CD4-positive, alpha-beta T cell (primary cell): ENCODE results near the gene NR2F1-AS1. TPM values are rescaled to one million over a fixed set of nuclear protein-coding genes. Genes with fewer than 3 reads are reported as not detected.

Experiments
- ATAC-seq: fragments of 200-7000 bp; cut with Tn5 transposase; one replicate; pipeline ENCODE4 v1.10.0; 2022; ENCODE audit warnings: mild to moderate bottlenecking; ENCODE audit not compliant: poor library complexity
- CTCF ChIA-PET: fragments of 350-600 bp; sonication (Branson Sonifier 250); formaldehyde crosslinking; loops from one replicate; lab custom pipeline; 2021; ENCODE audit warnings: antibody characterized with exemption, inconsistent platforms; lab: Charles Lee
- POLR2A ChIA-PET: fragments of 350-600 bp; sonication (Branson Sonifier 250); formaldehyde crosslinking; loops from one replicate; lab custom pipeline; 2021; ENCODE audit warnings: antibody characterized with exemption, inconsistent platforms; lab: Charles Lee
- DNase-seq, 14 experiments: peaks; one replicate each; pipeline ENCODE4 v3.0.0-alpha.2; 2013 to 2020; ENCODE audit warnings: mixed read lengths in 2 of 14
- H3K27ac ChIP-seq, 2 donors: one replicate each; pipeline versions ENCODE4 v1.5.1 to v1.7.0; 2013; ENCODE audit warnings: low read length in 2 of 2, low read depth in 1 of 2, mild to moderate bottlenecking in 1 of 2
- H3K27me3 ChIP-seq, 2 experiments: 1 replicate in 1 of 2; 2 replicates in 1 of 2; pipeline versions ENCODE4 v1.6.1 to v1.7.0; 2013; ENCODE audit warnings: low read length in 2 of 2, control low read depth in 1 of 2, mild to moderate bottlenecking in 1 of 2, moderate library complexity in 1 of 2; ENCODE audit not compliant: insufficient read depth in 2 of 2, control insufficient read depth in 1 of 2
- H3K36me3 ChIP-seq: one replicate; pipeline ENCODE4 v1.6.1; 2013; ENCODE audit warnings: low read length, control low read depth; ENCODE audit not compliant: insufficient read depth
- H3K4me1 ChIP-seq: one replicate; pipeline ENCODE4 v1.6.1; 2013; ENCODE audit warnings: low read length, control low read depth; ENCODE audit not compliant: insufficient read depth
- H3K4me3 ChIP-seq: one replicate; pipeline ENCODE4 v1.5.1; 2013; ENCODE audit warnings: mild to moderate bottlenecking, low read length, moderate library complexity
- H3K9me3 ChIP-seq, 2 experiments: 1 replicate in 1 of 2; 2 replicates in 1 of 2; pipeline versions ENCODE4 v1.6.1 to v1.7.0; 2013; ENCODE audit warnings: low read length in 2 of 2, mild to moderate bottlenecking in 2 of 2, control low read depth in 1 of 2, moderate library complexity in 1 of 2; ENCODE audit not compliant: control insufficient read depth in 1 of 2, insufficient read depth in 1 of 2
- H3K27ac Mint-ChIP-seq: one replicate; pipeline ENCODE4 v1.8.0; 2020; ENCODE audit warnings: mixed read lengths
- H3K27me3 Mint-ChIP-seq: one replicate; pipeline ENCODE4 v1.8.0; 2021; ENCODE audit warnings: mixed read lengths
- H3K36me3 Mint-ChIP-seq: one replicate; pipeline ENCODE4 v1.8.0; 2021; ENCODE audit warnings: low read depth, mixed read lengths
- H3K4me1 Mint-ChIP-seq: one replicate; pipeline ENCODE4 v1.8.0; 2021; ENCODE audit warnings: low read depth, mixed read lengths
- H3K4me3 Mint-ChIP-seq: one replicate; pipeline ENCODE4 v1.8.0; 2020; ENCODE audit warnings: mild to moderate bottlenecking, mixed read lengths
- H3K9me3 Mint-ChIP-seq: one replicate; pipeline ENCODE4 v1.8.0; 2020; ENCODE audit warnings: mixed read lengths
- intact Hi-C, 2 experiments: fragments of 100-400 bp; cut with DNase I in 1 of 2; cut with micrococcal nuclease in 1 of 2; formaldehyde crosslinking; loops; one replicate each; pipeline versions ENCODE4 v1.15.1 to v1.9.0; 2023 to 2025; cut with DNase I, micrococcal nuclease
- total RNA-seq, 174 experiments: library from RNA in 2 of 174; stranded (reverse) in 2 of 174; gene quantifications; one replicate each; pipeline ENCODE4 v1.2.3 and lab custom pipeline; 2021 to 2026
- TF ChIP-seq, protein P1 (sequence below): fragments of 200-600 bp; IDR thresholded peaks from one replicate; pipeline ENCODE4 v1.8.0; 2022; ENCODE audit warnings: antibody characterized with exemption, mild to moderate bottlenecking

Gene NR2F1-AS1
- total RNA-seq, 2 experiments from 2014 or later, result not detected

- CTCF ChIA-PET, result interaction anchor here (1.0 to 1.5 kb wide), 2 partner anchors 11 to 203 kb away, joined by 4 to 6 read pairs; no protein-coding TSS in a partner anchor
Observed at GRCh38 chr5:93598091-93599000, 17.3 kb upstream of the NR2F1-AS1 start.

GRCh38 chr5:93596676-93597490 is 15.9 kb upstream of the NR2F1-AS1 start:
- POLR2A ChIA-PET, result no interaction called here
- no peak for ATAC-seq

More at GRCh38 chr5:93598091-93599000, 17.3 kb upstream of the NR2F1-AS1 start:
- Histone ChIP-seq H3K4me1 (peaks cover 29% of the 10 kb centered on the region), H3K36me3 (no peaks in the 10 kb centered on the region), H3K4me3 (no peak overlapping the region), H3K9me3 (peaks cover 14 to 55% of the 10 kb centered on the region in 2 experiments), H3K27me3 (peaks cover 93 to 100% of the 10 kb centered on the region in 2 experiments), H3K27ac (no peak overlapping the region)
- Mint-ChIP-seq H3K4me3 (no peak overlapping the region), H3K36me3 (no peaks in the 10 kb centered on the region), H3K27me3 (peaks cover 50% of the 10 kb centered on the region), H3K27ac (no peak overlapping the region), H3K4me1 (peaks cover 14% of the 10 kb centered on the region), H3K9me3 (peaks cover 3% of the 10 kb centered on the region)
- TF ChIP-seq, protein P1, sequence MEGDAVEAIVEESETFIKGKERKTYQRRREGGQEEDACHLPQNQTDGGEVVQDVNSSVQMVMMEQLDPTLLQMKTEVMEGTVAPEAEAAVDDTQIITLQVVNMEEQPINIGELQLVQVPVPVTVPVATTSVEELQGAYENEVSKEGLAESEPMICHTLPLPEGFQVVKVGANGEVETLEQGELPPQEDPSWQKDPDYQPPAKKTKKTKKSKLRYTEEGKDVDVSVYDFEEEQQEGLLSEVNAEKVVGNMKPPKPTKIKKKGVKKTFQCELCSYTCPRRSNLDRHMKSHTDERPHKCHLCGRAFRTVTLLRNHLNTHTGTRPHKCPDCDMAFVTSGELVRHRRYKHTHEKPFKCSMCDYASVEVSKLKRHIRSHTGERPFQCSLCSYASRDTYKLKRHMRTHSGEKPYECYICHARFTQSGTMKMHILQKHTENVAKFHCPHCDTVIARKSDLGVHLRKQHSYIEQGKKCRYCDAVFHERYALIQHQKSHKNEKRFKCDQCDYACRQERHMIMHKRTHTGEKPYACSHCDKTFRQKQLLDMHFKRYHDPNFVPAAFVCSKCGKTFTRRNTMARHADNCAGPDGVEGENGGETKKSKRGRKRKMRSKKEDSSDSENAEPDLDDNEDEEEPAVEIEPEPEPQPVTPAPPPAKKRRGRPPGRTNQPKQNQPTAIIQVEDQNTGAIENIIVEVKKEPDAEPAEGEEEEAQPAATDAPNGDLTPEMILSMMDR, result no peak
- POLR2A ChIA-PET, result interaction anchor here (0.6 kb wide), 1 partner anchor 119 kb away, joined by 3 read pairs; no protein-coding TSS in a partner anchor
- no peak for DNase-seq
- intact Hi-C loops, result loop anchor here in 1 of 2 experiments (10.0 kb wide), 1 partner anchor 1016 kb away; the partner anchor contains the start of genes KIAA0825 and SLF1
- no peak for ATAC-seq

More at GRCh38 chr5:93596676-93597490, 15.9 kb upstream of the NR2F1-AS1 start:
- TF ChIP-seq, protein P1, result no peak
- CTCF ChIA-PET, result interaction anchor here (1.5 kb wide), 1 partner anchor 10 kb away, joined by 6 read pairs; no protein-coding TSS in a partner anchor
- no peak for DNase-seq
- Histone ChIP-seq H3K27ac (no peak overlapping the region), H3K36me3 (no peaks in the 10 kb centered on the region), H3K4me3 (no peak overlapping the region), H3K4me1 (peaks cover 29% of the 10 kb centered on the region), H3K9me3 (peaks cover 12 to 49% of the 10 kb centered on the region in 2 experiments), H3K27me3 (peaks cover 89 to 96% of the 10 kb centered on the region in 2 experiments)
- intact Hi-C loops, result loop anchor here in 1 of 2 experiments (10.0 kb wide), 1 partner anchor 1018 kb away; the partner anchor contains the start of genes KIAA0825 and SLF1
- Mint-ChIP-seq H3K27ac (no peak overlapping the region), H3K4me1 (peaks cover 14% of the 10 kb centered on the region), H3K4me3 (no peak overlapping the region), H3K36me3 (no peaks in the 10 kb centered on the region), H3K27me3 (peaks cover 64% of the 10 kb centered on the region), H3K9me3 (peaks cover 3% of the 10 kb centered on the region)
